Stimulated activated CD4-positive, alpha-beta T cell treated with anti-CD3 and anti-CD28 coated beads, Interleukin-12 subunit alpha, Interleukin-12 subunit beta, amount 100 ng/mL, for 4 hours (primary cell): ENCODE data around the gene DYNLT2B.
"Not testable (repeated sequence)": the region's sequence is repeated elsewhere in the genome, so short reads cannot be mapped to it uniquely, and the experiment has no call there.

Experiments
- DNase-seq: peaks from one replicate; pipeline ENCODE4 v3.0.0-alpha.2; 2020

Gene DYNLT2B

DNA sequence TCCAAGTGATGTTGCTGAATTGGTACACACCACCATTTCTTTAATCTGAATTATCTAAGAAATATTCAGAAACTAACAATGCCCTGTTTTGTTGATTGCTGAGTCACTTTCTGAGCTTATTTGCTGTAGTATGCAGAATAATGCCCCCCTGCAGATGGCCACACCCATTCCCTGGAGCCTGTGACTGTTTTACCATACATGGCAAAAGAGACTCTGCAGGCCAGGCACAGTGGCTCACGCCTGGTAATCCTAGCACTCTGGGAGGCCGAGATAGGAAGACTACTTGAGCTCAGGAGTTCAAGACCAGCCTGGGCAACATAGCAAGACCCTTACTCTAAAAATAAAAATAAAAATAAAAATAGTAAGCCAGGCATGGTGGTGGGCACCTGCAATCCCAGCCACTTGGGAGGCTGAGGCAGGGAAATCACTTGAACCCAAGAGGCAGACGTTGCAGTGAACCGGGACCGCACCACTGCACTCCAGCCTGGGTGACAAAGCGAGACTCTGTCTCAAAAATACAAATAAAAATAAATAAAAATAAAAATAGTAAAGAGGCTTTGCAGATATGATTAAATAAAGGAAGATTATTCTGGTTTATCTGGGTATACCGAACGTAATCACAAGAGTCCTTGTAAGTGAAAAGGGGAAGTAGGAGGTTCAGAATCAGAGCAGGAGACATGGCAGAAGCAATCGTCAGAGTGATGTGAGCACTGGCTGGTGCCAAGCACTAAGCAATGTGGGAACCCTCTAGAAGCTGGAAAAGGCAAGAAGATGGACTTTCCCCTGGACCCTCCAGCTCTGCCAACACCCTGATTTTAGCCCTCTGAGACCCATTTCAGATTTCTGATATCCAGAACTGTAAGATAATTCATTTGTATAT lies 49.5 kb downstream of the DYNLT2B start:
- no peak for DNase-seq

DNA sequence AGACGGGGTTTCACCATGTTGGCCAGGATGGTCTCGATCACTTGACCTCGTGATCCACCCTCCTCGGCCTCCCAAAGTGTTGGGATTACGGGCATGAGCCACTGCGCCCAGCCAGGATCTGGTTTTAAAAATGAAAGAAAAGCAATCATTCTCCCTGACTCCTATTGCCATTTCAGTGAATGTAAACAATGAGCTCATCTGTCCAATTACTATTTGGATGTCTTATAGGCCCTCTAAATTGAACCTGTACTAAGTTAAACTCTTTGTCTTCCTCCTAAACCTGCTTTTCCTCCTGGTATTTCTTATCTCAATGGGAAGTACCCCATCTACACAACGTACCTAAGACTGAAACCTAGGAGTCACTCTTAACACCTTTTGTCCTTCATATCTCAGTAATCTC lies 54.2 kb downstream of the DYNLT2B start:
- no peak for DNase-seq

DNA sequence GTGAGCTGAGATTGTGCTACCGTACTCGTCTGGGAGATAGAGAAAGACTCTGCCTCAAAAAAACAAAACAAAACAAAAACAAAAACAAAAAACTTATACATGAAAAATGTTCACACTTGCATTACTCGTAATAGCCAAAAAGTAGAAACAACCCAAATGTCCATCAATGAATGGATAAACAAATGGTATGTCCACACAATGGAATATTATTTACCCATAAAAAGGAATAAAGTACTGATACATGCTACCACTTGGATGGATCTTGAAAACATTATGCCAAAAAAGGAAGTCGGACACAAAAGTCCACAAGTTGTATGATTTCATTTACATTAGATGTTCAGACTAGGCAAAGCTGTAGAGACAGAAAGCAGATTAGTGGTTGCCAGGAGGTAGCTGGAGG lies 57.3 kb downstream of the DYNLT2B start:
- no peak for DNase-seq

DNA sequence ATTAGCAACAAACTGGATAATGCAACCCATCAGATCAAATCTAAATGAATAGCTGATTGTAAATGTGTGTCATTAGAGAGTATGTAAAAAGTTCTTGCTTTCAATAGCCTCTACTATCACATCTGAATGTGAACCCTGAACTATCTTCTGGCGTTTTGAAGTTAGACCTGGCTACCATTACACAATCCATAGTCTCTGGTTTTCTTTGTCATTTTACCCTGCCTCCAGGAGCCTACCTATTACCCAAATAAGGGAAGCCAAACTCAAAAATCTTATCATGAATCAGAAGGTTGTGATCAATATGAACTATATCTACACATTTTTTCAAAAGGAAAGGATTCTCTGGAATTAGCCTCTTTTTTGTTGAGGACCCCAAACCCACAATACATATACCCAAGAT lies 62.3 kb downstream of the DYNLT2B start:
- DNase-seq = no peak

DNA sequence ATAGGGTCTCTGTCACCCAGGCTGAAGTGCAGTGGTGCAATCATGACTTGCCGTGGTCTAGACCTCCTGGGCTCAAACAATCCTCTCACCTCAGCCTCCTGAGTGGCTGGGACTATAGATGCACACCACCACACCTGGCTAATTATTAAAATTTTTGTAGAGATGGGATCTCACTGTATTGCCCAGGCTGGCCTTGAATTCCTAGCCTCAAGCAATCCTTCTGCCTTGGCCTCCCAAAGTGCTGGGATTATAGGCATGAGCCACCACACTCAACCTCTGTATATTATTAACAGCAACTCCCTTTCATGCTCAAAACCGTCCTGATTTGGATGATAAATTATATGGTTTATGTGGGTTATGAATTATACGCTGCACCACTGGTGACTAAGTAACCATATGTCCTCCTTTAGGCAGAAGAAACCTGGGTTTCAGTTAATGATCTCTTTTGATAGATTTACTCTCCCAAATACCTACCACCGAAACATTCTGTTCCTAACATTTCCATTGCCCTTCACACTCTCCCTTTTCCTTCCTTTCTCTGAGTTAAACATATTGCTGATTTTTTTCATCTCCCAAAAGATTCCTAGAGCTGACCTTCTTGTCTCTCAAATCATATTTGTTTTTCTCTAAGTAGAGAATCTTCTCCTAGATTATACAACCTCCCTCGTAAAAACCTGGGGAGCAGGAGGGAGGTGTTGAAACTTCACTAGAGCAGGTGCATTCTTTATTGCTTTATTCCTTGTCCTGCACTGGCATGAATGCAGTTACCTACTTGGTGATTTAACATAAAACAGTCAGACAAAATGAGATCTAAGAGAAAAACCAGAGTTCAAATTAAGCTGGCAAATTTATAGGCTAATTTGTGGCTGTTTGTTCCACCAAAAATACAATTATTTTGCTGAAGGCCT lies 63.4 kb downstream of the DYNLT2B start:
- no peak for DNase-seq

DNA sequence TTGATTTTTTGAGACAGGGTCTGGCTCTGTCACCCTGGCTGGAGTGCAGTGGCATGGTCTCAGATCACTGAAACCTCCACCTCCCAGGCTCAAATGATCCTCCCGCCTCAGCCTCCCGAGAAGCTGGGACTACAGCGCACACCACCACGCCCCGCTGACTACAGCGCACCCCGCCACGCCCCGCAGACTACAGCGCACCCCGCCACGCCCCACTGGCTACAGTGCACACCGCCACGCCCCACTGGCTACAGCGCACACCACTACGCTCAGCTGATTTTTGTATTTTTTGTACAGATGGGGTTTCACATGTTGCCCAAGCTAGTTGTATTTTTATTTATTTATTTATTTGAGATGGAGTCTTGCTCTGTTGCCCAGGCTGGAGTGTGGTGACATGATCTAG lies 66.1 kb downstream of the DYNLT2B start:
- DNase-seq = no peak

DNA sequence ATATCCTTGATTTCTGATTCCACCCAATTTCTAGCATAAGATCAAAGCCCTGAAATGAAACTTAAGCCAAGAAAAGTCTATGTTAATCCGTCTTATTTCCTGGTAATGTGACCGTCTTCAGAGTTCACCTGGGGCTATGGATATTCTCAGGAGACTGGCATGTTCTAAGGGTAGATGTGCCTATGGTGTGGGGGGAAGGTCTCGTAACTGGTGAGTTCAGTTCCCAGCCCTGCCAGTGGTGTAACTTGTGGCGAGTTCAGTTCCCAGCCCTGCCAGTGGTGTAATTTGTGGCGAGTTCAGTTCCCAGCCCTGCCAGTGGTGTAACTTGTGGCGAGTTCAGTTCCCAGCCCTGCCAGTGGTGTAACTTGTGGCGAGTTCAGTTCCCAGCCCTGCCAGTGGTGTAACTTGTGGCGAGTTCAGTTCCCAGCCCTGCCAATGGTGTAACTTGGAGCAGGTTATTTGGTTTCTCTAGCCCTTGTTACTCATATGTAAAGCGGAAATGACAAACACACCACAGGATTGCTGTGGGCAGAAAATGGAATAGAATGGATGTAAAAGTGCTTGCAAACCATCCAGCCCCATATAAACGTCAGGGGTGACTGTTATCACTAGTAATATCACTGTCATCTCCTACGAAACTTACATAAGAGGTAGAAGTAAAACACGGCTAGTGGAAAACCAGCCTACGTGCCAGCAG lies 71.3 kb downstream of the DYNLT2B start:
- no peak for DNase-seq

DNA sequence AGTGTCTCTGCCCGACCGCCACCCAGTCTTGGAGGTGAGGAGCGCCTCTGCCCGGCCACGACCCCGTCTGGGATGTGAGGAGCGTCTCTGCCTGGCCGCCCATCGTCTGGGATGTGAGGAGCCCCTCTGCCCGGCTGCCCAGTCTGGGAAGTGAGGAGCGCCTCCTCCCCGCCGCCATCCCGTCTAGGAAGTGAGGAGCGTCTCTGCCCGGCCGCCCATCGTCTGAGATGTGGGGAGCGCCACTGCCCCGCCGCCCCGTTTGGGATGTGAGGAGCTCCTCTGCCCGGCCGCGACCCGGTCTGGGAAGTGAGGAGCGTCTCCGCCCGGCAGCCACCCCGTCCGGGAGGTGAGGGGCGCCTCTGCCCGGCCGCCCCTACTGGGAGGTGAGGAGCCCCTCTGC lies 73.9 kb downstream of the DYNLT2B start:
- DNase-seq = not testable (repeated sequence)

DNA sequence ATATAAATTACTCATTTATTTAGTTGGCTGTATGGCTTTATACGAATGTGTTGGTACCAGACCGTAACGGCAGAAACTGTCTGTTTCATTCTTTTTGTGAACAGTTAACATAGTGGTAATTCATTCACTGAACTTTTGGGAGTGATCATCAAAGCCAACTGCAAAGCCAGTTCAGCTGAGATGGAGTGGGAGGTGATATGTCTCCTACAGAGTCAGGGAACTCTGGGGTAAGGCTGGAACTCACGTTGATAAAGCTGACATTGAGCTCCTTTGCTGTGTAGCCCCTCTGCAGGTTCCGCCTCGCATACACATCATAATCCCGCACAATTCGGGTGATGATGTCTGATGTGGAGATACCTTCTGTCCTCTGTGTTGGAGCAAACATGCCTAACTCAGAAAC lies 76.3 kb downstream of the DYNLT2B start:
- no peak for DNase-seq
